ENCODE results near the gene APRT. TPM values are rescaled to one million over a fixed set of nuclear protein-coding genes. Genes with fewer than 3 reads are reported as not detected.

Gene APRT
- total RNA-seq, 2 donors from 2014 or later: 165 to 211 TPM

DNA sequence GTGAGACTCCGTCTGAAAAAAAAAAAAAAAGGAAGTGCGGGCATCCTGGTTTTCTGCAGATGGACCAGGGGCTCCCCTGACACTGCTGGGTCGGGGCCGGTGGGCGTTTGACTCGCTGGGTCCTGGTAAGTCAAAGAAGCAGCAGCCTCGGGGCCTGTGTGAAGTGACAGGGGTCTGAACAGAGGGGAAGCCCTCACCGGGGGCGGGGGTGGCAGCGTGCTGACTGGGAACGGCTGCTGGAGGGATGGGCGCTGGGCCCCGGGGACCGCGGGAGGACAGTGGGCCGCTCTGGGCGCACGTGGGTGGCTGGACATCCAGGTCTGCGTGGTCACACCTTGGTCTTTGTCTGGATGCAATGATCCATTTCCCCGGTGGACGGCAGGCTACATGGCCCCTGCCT, 36.8 kb upstream of the APRT start:
- no peak for DNase-seq (ENCODE audit: low spot score)
- intact Hi-C loops (cut with DNase I): no loop called here
- H3K27me3 ChIP-seq (replicated peaks; ENCODE audit: insufficient read depth): no peaks in the 10 kb centered on the region
- H3K4me1 ChIP-seq (replicated peaks): no peaks in the 10 kb centered on the region
- no peaks in the 10 kb centered on the region for H3K36me3 ChIP-seq
- TF ChIP-seq, protein P1, sequence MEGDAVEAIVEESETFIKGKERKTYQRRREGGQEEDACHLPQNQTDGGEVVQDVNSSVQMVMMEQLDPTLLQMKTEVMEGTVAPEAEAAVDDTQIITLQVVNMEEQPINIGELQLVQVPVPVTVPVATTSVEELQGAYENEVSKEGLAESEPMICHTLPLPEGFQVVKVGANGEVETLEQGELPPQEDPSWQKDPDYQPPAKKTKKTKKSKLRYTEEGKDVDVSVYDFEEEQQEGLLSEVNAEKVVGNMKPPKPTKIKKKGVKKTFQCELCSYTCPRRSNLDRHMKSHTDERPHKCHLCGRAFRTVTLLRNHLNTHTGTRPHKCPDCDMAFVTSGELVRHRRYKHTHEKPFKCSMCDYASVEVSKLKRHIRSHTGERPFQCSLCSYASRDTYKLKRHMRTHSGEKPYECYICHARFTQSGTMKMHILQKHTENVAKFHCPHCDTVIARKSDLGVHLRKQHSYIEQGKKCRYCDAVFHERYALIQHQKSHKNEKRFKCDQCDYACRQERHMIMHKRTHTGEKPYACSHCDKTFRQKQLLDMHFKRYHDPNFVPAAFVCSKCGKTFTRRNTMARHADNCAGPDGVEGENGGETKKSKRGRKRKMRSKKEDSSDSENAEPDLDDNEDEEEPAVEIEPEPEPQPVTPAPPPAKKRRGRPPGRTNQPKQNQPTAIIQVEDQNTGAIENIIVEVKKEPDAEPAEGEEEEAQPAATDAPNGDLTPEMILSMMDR (IDR thresholded peaks at IDR 0.05): no peak
- no peak for TF ChIP-seq POLR2AphosphoS5 (IDR thresholded peaks at IDR 0.05)
- no peak for TF ChIP-seq POLR2A (IDR thresholded peaks at IDR 0.05)
- no peak overlapping the region for H3K4me3 ChIP-seq
- no peaks in the 10 kb centered on the region for H3K9me3 ChIP-seq
- WGBS: 88% methylated on average over 21 of the region's 21 CpGs
- no peak overlapping the region for H3K27ac ChIP-seq

DNA sequence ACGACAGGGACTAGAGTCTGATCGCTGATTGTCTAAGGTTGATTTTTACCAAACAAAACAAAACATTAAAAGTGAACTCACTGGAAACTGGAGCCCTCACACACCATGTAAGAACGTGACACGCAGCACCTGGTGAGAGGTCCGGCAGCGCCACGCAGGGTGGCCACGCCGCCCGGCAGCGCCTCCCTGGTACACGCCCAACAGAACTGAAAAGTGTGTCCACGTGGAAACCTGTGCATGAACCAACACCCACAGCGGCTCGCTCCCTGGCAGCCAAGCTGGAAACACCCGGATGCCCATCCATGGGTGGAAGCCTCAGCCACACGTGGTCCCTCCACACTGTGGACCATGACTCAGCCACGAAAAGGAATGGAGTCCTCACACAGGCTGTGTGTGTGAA, 35.9 kb upstream of the APRT start:
- Histone ChIP-seq H3K27me3 (replicated peaks; ENCODE audit: insufficient read depth) (no peaks in the 10 kb centered on the region), H3K27ac (no peak overlapping the region), H3K36me3 (no peaks in the 10 kb centered on the region), H3K9me3 (no peaks in the 10 kb centered on the region), H3K4me3 (no peak overlapping the region), H3K4me1 (replicated peaks) (no peaks in the 10 kb centered on the region)
- WGBS: 93% methylated on average over 18 of the region's 18 CpGs
- TF ChIP-seq, protein P1 (IDR thresholded peaks at IDR 0.05): no peak
- DNase-seq (ENCODE audit: low spot score): no peak
- intact Hi-C loops (cut with DNase I): no loop called here

DNA sequence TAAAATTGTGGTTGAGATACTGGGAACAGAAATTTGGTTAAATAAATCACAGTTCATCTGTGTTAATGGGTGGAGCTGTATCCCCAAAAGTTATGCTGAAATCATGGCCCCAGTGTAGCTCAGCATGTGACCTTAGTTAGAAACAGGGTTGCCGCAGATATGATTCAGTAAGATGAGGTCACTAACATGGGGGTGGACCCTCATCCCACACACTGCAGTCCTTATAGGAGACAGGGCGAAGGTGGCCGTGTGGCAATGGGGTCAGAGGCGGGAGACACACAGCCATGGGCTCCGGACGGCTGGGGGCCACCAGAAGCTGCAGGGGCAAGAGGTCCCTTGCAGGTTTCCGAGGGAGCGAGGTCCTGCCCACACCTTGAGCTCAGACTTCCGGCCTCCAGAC, 34.4 kb upstream of the APRT start:
- Histone ChIP-seq H3K27me3 (replicated peaks; ENCODE audit: insufficient read depth) (no peaks in the 10 kb centered on the region), H3K9me3 (no peaks in the 10 kb centered on the region), H3K4me3 (no peak overlapping the region), H3K27ac (no peak overlapping the region), H3K36me3 (no peaks in the 10 kb centered on the region), H3K4me1 (replicated peaks) (no peaks in the 10 kb centered on the region)
- intact Hi-C loops (cut with DNase I): no loop called here
- 98% methylated on average over 9 of the region's 9 CpGs for WGBS
- no peak for DNase-seq (ENCODE audit: low spot score)
- TF ChIP-seq, protein P1 (IDR thresholded peaks at IDR 0.05): no peak
- TF ChIP-seq POLR2AphosphoS5 (IDR thresholded peaks at IDR 0.05) (no peak), POLR2A (IDR thresholded peaks at IDR 0.05) (no peak)

DNA sequence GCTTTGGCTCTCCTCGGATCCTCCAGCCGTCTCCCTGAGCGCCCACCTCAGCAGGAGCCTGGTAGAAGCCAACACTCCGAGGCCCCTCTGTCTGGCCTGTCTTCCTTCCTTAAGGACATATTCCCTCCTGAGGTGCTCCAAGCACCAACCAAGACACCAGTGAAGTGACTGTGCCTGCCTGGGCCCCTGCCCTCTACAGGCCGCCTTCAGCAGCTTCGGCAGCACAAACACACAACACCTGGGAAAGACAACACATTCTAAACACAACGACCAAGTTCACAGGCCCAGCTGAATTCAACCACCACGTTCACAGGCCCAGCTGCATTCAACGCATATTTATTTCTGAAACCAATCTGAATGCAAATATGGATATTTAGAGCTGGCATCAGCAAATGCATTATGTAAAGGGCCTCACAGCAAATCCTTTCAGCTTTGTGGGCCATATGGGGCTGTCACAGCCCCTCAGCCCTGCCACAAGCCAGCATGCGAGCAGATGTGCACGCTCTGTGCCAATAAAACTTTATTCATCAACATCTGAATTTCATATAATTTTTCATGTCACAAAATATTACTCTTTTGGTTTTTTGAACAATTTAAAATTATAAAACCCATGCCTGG, 32.8 kb upstream of the APRT start:
- 40% methylated on average over 11 of the region's 11 CpGs for WGBS
- TF ChIP-seq POLR2A (IDR thresholded peaks at IDR 0.05) (no peak), POLR2AphosphoS5 (IDR thresholded peaks at IDR 0.05) (no peak)
- TF ChIP-seq, protein P1 (IDR thresholded peaks at IDR 0.05): peak in 2 of 4 experiments; percentile 18 to 35
- Histone ChIP-seq H3K27ac (peak overlapping the region in 1 of 2 donors; percentile 39), H3K4me1 (replicated peaks) (no peaks in the 10 kb centered on the region), H3K36me3 (peaks cover 0 to 7% of the 10 kb centered on the region in 2 donors), H3K4me3 (no peak overlapping the region), H3K9me3 (no peaks in the 10 kb centered on the region), H3K27me3 (replicated peaks; ENCODE audit: insufficient read depth) (no peaks in the 10 kb centered on the region)
- intact Hi-C loops (cut with DNase I): no loop called here
- no peak for DNase-seq (ENCODE audit: low spot score)

DNA sequence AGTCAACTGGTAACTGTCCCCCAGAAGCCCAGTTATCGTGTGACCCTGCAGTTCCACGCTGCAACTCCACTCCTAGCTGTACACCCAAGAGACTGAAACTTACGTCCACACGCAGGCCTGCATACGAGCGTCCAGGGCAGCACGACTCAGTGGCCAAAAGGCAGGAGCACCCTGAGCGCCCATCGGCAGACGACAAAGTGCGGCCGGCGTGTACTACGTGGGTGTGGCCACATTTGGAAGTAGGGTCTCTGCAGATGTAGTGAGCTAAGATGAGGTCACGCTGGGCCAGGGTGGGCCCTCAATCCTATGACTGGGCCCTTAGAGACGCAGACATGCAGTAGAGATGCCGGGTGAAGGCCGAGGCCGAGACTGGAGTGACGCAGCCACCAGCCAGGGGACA, 31.5 kb upstream of the APRT start:
- H3K4me1 ChIP-seq (replicated peaks): no peaks in the 10 kb centered on the region
- intact Hi-C loops (cut with DNase I): no loop called here
- TF ChIP-seq, protein P1 (IDR thresholded peaks at IDR 0.05): no peak
- TF ChIP-seq POLR2A (IDR thresholded peaks at IDR 0.05): no peak
- no peak for TF ChIP-seq POLR2AphosphoS5 (IDR thresholded peaks at IDR 0.05)
- no peak overlapping the region for H3K27ac ChIP-seq
- DNase-seq (ENCODE audit: low spot score): no peak
- H3K36me3 ChIP-seq: peaks cover 0 to 7% of the 10 kb centered on the region in 2 donors
- H3K4me3 ChIP-seq: no peak overlapping the region
- 79% methylated on average over 20 of the region's 20 CpGs for WGBS
- no peaks in the 10 kb centered on the region for H3K9me3 ChIP-seq
- no peaks in the 10 kb centered on the region for H3K27me3 ChIP-seq (replicated peaks; ENCODE audit: insufficient read depth)

Measured in prostate gland (tissue), 2 donors.